Measurements from ENCODE around the gene TMEM150B.

DNA sequence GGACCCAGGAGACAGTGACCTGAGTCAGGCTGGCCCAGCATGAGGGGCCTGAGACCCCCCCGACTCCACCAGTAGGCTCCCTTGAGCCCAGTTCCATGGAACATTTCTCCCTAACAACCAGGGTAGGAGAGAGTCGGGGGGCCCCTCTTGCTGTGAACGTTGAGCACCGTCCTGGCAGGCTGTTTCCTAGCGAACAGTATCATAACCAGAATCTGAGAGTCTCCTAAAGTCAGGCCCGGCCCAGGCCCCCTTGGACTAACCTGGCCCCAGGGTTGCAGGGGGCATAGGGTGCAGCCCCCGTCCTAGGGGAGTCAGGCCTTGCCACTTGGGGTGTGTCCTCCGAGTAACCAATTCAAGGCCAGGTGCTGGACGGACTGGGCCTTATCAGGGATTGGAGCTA is 13.7 kb downstream of the TMEM150B start:
- TF ChIP-seq, protein P1, sequence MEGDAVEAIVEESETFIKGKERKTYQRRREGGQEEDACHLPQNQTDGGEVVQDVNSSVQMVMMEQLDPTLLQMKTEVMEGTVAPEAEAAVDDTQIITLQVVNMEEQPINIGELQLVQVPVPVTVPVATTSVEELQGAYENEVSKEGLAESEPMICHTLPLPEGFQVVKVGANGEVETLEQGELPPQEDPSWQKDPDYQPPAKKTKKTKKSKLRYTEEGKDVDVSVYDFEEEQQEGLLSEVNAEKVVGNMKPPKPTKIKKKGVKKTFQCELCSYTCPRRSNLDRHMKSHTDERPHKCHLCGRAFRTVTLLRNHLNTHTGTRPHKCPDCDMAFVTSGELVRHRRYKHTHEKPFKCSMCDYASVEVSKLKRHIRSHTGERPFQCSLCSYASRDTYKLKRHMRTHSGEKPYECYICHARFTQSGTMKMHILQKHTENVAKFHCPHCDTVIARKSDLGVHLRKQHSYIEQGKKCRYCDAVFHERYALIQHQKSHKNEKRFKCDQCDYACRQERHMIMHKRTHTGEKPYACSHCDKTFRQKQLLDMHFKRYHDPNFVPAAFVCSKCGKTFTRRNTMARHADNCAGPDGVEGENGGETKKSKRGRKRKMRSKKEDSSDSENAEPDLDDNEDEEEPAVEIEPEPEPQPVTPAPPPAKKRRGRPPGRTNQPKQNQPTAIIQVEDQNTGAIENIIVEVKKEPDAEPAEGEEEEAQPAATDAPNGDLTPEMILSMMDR (IDR thresholded peaks at IDR 0.05; ENCODE audit: low read depth, low read length, poor library complexity, severe bottlenecking), result no peak
- no peak for TF ChIP-seq EZH2phosphoT487 (IDR thresholded peaks at IDR 0.05; ENCODE audit: borderline replicate concordance, low read length)

Data from DOHH2 (cell line).